ENCODE measurements around the gene UST. TPM values are rescaled to one million over a fixed set of nuclear protein-coding genes. Genes with fewer than 3 reads are reported as not detected.

Gene UST
- total and polyA plus RNA-seq, 2 of the 8 experiments (the other 6 are each of a cell fraction or from before 2014, with no cell fraction given): 13.5 to 34.5 TPM

DNA sequence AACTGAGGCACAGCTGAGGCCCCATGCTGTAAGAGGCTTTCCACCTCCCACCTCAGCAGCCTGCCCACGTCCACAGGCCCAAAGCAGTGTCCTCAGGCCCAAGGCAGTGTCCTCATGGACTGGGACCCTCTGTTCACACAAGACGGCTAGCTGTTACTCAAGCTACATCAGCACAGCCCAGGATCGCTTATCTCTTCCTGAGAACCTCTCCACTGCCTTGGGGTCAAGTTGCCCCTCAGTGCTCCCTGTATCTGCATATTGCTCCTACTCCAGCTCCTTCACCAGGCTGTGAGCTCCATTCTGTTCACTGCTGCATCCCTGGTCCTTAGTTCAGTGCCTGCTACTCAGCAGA lies 361.9 kb downstream of the UST start:
- H4K91ac ChIP-seq (replicated peaks; ENCODE audit: insufficient read length, low read length): no peak overlapping the region
- H3K79me1 ChIP-seq (ENCODE audit: low read depth, low read length): no peaks in the 10 kb centered on the region
- TF ChIP-seq, protein P1, sequence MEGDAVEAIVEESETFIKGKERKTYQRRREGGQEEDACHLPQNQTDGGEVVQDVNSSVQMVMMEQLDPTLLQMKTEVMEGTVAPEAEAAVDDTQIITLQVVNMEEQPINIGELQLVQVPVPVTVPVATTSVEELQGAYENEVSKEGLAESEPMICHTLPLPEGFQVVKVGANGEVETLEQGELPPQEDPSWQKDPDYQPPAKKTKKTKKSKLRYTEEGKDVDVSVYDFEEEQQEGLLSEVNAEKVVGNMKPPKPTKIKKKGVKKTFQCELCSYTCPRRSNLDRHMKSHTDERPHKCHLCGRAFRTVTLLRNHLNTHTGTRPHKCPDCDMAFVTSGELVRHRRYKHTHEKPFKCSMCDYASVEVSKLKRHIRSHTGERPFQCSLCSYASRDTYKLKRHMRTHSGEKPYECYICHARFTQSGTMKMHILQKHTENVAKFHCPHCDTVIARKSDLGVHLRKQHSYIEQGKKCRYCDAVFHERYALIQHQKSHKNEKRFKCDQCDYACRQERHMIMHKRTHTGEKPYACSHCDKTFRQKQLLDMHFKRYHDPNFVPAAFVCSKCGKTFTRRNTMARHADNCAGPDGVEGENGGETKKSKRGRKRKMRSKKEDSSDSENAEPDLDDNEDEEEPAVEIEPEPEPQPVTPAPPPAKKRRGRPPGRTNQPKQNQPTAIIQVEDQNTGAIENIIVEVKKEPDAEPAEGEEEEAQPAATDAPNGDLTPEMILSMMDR (IDR thresholded peaks at IDR 0.05; ENCODE audit: control extremely low read depth in 1 of 3, insufficient read depth in 1 of 3, low read depth in 1 of 3, low read length in 3 of 3): no peak
- TF ChIP-seq, protein P2, sequence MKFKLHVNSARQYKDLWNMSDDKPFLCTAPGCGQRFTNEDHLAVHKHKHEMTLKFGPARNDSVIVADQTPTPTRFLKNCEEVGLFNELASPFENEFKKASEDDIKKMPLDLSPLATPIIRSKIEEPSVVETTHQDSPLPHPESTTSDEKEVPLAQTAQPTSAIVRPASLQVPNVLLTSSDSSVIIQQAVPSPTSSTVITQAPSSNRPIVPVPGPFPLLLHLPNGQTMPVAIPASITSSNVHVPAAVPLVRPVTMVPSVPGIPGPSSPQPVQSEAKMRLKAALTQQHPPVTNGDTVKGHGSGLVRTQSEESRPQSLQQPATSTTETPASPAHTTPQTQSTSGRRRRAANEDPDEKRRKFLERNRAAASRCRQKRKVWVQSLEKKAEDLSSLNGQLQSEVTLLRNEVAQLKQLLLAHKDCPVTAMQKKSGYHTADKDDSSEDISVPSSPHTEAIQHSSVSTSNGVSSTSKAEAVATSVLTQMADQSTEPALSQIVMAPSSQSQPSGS (IDR thresholded peaks at IDR 0.05; ENCODE audit: low read length): no peak
- TF ChIP-seq POLR2AphosphoS5 (IDR thresholded peaks at IDR 0.05; ENCODE audit: low read depth, low read length) (no peak), RNF2 (IDR thresholded peaks at IDR 0.05; ENCODE audit: borderline replicate concordance, low read depth, low read length, missing control alignments, poor library complexity, severe bottlenecking) (no peak), GTF2F1 (IDR thresholded peaks at IDR 0.05; ENCODE audit: borderline replicate concordance, low read depth, low read length) (no peak), SAP30 (IDR thresholded peaks at IDR 0.05; ENCODE audit: insufficient read depth, insufficient replicate concordance, low read length) (no peak), CHD1 (IDR thresholded peaks at IDR 0.05; ENCODE audit: low read depth, low read length) (no peak), GABPA (IDR thresholded peaks at IDR 0.05; ENCODE audit: borderline replicate concordance, insufficient read depth, low read length) (no peak), CBX5 (IDR thresholded peaks at IDR 0.05; ENCODE audit: low read depth, low read length) (no peak)

More for the DNA sequence above, 361.9 kb downstream of the UST start:
- Histone ChIP-seq H2BK120ac (replicated peaks; ENCODE audit: low read depth, low read length) (no peak overlapping the region), H2AFZ (ENCODE audit: low read length) (no peak overlapping the region), H3K4me3 (ENCODE audit: extremely low read depth in 1 of 4, insufficient read depth in 2 of 4, low read depth in 3 of 4, low read length in 4 of 4) (no peak overlapping the region), H3K79me2 (ENCODE audit: control insufficient read depth in 1 of 2, insufficient read depth in 2 of 2, low read length in 2 of 2) (no peaks in the 10 kb centered on the region), H2BK15ac (ENCODE audit: low read length) (no peak overlapping the region), H3K23me2 (ENCODE audit: low read depth, low read length) (no peaks in the 10 kb centered on the region), H3K27ac (ENCODE audit: low read depth, low read length) (no peak overlapping the region), H3K18ac (ENCODE audit: extremely low read depth, low read length) (no peak overlapping the region), H4K20me1 (replicated peaks in 1 of 2; ENCODE audit: control insufficient read depth in 1 of 2, insufficient read depth in 2 of 2, low read length in 2 of 2) (no peaks in the 10 kb centered on the region), H3K36me3 (ENCODE audit: control insufficient read depth in 2 of 4, insufficient read depth in 4 of 4, low read length in 3 of 4) (no peaks in the 10 kb centered on the region), H3K9ac (replicated peaks in 1 of 4; ENCODE audit: extremely low read depth in 1 of 4, low read depth in 3 of 4, low read length in 3 of 4) (no peak overlapping the region), H3K4me2 (ENCODE audit: insufficient read depth in 1 of 2, low read depth in 2 of 2, low read length in 2 of 2) (no peak overlapping the region), H2BK5ac (ENCODE audit: low read depth, low read length) (no peak overlapping the region), H3K9me3 (ENCODE audit: insufficient read depth in 2 of 2, low read depth in 1 of 2, low read length in 1 of 2) (0 out of 4 replicates have a peak, but pooled peaks cover 0 to 5% of the 10 kb centered on the region in 2 experiments), H2AK5ac (ENCODE audit: low read depth, low read length) (no peak overlapping the region), H2BK12ac (ENCODE audit: low read depth, low read length) (no peak overlapping the region), H3K27me3 (replicated peaks in 1 of 4; ENCODE audit: control insufficient read depth in 3 of 4, extremely low read depth in 1 of 4, insufficient read depth in 3 of 4, low read length in 3 of 4) (no peaks in the 10 kb centered on the region), H3K14ac (ENCODE audit: insufficient read length) (no peak overlapping the region), H4K8ac (ENCODE audit: extremely low read depth, insufficient read depth, low read length) (no peak overlapping the region; the same call in 1 of the 2 replicates), H3K4ac (replicated peaks; ENCODE audit: insufficient read length, low read depth, low read length) (no peak overlapping the region), H4K5ac (ENCODE audit: insufficient read length, low read depth, low read length) (no peak overlapping the region), H3K23ac (ENCODE audit: insufficient read length) (no peak overlapping the region), H2BK20ac (ENCODE audit: low read length) (no peak overlapping the region), H3K4me1 (replicated peaks in 1 of 4; ENCODE audit: control insufficient read depth in 3 of 4, insufficient read depth in 4 of 4, low read length in 3 of 4) (no peaks in the 10 kb centered on the region), H3K56ac (replicated peaks; ENCODE audit: insufficient read length, low read depth, low read length) (no peak overlapping the region)
- CTCF ChIA-PET (ENCODE audit: partially characterized antibody): interaction anchor here (1.1 to 1.5 kb wide), 4 partner anchors 17 to 81 kb away, joined by 3 to 4 read pairs (median 3); no protein-coding TSS in a partner anchor
- WGBS, 2 experiments (ENCODE audit: extremely low coverage in 1 of 2, insufficient coverage in 1 of 2, insufficient read length in 1 of 2, insufficient replicate concordance in 2 of 2, low coverage in 1 of 2, low lambda C conversion rate in 2 of 2, missing lambda C conversion rate in 1 of 2): 95% methylated on average over 3 of the region's 3 CpGs; no CpG with 5 or more reads in 1 of the 2 experiments
- POLR2A ChIA-PET (ENCODE audit: partially characterized antibody): no interaction called here
- no peak for FAIRE-seq
- no peak for DNase-seq (ENCODE audit: low read depth in 1 of 2, low spot score in 2 of 2)

Measured in H1 (cell line).